Activated T-helper 1 cell treated with anti-CD3 and anti-CD28 coated beads, Interleukin-2, amount 50 U/mL, for 16 hours (primary cell): ENCODE data around the gene NHLRC4.

Experiments used
- DNase-seq, 2 donors: peaks; one replicate each; pipeline ENCODE4 v3.0.0-alpha.2; 2020; ENCODE audit warnings: low read depth in 1 of 2, low spot score in 1 of 2

NHLRC4 gene

DNA sequence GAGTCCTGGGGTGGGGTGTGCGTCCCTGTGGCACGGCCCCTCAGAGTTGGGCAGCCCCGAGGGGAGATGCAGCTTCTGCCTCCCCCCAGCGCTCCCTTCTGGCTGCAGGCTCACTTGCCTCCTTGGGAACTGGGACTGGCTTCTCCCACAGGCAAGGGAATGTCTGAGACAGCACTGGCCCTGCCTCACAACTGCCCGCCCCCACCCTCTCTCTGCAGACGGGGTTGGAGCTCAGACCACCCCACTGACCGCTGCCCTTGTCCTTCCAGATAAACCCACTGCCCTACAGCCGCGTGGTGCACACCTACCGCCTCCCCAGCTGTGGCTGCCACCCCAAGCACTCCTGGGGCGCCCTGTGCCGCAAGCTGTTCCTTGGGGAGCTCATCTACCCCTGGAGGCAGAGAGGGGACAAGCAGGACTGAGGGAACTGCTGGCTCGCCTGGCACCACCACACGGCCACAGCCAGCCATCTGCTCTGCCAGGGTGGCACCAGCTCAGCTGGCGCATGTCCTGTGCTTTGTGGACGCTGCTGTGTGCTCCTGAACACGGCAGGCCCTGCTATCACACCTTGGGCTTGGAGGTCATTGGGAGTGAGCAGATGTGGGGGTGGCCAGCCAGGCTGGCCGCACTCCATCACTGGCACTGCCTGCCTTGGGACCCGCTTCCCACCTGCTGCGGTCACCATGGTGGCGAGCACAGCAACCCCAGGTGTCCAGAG, 16.0 kb downstream of the NHLRC4 start:
- DNase-seq = no peak

DNA sequence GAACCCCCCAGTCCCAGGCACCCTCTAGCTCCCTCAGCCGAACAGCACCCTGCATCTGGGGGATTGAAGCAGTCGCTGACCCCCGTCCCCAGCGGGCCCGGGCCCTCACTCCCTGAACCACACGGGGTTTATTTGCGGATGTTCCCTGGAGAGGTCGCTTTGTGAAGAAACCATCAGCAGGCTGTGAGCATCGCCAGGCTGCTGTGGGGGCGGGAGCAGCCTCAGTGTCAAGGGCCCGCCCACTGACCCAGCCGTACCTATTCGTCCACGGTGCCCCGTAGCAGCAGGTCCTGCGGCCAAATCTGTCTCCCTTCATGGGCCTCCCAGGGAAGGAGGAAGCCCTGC, 16.6 kb downstream of the NHLRC4 start:
- no peak for DNase-seq

DNA sequence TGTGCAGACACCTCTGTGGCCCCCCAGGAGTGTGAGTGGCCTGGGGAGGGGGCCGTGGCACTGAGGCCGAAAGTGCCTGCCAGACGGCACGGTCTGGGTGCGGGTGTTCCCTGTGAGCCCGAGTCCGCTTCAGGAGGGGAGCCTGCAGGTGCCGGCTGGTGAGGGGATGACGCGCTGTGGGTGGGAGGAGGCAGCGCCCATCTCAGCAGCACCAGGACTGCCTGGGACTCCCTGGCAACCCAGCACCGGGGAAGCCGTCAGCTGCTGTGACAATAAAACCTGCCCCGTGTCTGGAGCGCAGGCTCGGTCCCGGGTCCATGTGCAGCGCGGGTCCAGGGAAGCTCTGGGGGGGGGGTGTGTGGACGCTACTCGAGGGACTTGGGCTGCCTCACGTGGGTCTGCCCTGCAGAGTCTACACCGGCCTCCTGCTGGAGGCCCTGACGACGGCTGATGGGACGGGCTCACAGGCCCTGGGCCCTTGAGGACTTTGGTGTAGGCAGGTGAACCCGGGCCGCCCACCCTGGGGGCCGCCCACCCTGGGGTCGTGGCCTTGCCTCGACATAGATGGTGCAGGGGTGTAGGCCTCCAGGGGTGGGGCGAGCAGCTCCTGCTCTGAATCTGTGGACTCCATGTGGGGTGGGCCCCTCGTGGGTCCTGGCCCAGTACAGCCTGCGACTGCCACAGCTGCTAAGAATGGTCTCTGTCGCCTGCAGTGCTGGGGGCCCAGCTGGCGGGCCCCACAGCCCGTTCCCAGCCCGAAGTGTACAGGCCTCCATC, 17.2 kb downstream of the NHLRC4 start:
- DNase-seq = no peak

DNA sequence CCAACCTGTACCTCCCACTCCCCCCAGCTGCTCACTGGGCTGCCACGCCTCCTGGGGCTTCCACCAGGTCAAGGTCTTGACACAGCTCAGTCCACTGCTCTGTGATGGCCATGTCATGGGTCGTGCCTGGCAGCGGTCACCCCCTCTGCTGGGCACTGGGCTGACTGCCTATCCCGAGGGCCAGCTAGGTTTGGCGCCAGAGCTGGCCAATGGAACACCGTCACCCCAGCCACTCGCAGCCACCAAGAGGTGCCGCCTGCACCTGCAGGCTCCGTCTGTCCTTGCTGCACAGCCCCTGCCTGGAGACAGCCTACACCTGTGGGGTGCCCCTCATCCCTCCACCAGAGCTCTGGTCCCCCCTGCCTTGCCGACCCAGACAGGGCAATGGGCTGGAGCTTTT, 18.5 kb downstream of the NHLRC4 start:
- no peak for DNase-seq

DNA sequence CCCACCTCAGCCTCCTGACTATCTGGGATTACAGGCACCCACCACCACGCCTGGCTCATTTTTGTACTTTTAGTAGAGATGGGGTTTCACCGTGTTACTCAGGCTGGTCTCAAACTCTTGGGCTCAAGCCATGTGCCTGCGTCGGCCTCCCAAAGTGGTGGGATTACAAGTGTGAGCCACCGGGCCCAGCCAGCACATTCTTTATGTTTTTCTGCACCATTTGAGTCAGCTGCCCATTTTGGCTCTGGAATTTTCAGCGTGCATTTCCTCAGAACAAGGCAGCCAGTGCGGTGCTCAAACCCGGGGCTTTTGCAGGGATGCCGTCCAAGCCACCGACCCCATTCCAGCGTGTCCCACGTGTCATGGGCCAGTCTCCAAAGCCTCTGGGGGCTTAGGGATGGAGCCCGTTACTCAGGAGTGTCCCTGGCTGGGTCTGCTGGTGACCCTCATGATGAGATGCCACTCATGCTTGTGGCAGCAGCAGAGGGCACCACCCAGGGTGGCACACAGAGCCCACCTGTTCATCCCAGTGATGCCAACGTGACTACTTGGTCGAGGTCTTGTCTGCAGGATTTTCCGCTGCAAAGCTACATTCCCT, 19.3 kb downstream of the NHLRC4 start:
- no peak for DNase-seq

DNA sequence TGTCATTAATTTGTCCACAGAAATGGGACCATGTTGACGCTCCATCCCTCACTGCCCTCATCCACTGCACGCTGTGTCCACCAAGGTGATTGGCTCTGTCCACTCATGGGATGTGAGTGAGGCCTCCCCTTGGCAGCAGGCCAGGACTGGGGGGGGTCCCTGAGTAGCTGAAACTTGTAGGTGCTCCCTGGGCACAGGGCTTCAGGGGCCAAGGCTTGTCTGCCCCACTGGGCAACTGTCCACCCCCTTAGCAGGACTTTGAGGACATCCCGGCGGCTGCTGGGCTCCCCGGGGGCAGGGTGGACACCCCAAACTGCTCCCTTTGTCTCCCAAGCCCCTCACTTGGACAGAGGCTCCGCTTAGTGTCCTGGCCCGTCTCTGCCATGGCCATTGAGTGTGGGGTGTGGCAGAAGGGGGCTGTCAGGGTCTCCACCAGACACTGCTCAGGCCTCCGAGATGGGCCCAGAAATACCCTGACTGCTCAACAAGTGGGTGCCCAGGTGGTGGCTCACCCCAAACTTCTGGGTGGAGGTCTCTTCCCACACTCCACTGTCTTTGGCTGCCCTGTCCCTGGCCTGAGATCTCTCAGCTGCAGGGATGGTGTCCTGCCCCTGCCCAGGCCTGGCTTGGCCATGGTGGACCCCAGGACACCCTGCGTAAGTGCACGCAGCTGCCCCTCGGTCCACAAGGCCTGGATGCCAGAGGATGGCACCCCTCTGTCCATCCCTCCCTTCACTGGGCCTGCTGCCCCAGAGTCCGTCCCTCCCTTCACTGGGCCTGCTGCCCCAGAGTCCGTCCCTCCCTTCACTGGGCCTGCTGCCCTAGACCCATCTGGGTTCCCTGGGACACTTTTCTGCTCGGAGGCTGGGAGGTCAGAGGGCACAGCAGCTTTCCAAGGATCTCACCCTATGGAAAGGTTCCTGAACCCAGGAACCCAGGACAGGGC, 20.1 kb downstream of the NHLRC4 start:
- DNase-seq = no peak

DNA sequence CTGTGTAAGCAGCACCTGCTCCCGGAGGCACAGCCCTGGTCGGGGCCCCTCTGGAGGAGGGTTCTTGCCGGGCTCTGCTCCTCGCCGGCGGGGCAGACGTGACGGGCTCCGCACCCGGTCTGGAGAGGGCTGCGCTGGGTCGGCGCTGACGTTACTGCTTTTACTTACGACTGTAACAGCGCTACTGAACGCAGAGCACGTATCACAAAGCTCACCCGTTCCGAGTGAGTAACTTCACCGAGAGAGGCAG, 21.8 kb downstream of the NHLRC4 start:
- peak; percentile 36 to 53 for DNase-seq

DNA sequence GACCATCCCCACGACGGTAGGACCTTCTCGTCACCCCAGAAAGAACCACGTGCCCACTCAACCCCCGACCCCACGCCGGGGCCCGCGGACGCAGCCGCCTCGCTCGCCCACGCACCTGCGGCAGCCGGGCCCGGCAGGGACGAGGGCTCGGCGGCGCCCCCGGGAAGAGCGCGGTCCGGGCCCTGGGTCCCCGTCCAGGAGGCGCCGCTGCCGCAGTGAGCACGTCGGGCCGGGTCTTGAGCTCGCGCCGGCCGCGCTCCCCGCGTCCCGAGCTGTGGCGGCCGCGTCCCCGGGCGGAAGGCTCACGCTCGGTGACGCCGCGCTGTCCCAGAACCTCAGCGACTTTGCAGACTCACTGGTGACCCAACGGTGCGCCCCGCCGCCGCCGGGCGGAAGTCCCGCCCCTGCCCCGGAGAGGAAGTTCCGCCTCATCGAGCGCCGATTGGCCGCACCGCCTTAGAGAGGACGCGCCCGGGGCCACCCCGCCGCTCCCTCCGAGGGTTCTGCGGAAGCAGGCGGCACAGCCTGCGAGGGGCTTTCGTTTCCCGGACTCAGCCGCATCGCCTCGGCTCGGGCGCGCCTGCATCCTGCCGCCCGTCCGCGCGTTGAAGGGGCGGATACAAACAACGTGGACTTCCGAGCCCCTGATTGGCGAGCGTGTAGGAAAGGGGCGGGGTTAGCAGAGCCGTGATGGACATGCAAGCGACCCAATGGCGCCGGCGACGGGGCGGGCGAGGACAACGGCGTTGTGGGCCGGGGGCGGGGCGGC, 22.3 kb downstream of the NHLRC4 start:
- peak; percentile 95 to 97 for DNase-seq

DNA sequence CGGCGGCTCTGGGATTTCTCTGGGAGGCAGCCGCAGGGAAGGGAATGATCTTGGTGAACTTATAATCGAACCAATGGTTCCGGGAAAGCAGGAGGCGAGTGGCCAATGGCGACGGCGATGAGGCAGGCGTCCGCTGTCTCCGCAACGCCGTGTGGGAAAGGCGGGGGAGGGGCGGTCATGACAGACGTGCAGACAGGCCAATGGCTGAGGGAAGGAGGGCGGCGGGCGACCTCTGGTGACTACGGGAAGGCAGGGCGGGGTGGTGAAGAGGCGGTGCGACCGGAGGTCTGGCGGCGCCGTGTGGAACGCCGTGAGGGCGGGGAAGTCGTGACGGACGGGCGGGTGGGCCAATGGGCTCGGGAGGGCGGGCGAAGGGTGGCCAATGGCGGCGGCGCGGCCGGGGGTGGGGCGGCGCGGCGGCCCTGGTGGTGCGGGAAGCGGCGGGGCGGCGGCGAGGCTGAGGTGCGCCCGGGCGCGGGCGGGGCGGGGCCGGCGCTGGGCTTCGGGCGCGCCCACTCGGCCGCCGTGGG, 22.9 kb downstream of the NHLRC4 start, which contains the start of gene RAB40C:
Gene RAB40C (plus strand): TSS at position 409 of the 530 bp plus-strand sequence. CDS start 226 bp downstream, outside the sequence.
- peak; percentile 98 to 99 for DNase-seq

DNA sequence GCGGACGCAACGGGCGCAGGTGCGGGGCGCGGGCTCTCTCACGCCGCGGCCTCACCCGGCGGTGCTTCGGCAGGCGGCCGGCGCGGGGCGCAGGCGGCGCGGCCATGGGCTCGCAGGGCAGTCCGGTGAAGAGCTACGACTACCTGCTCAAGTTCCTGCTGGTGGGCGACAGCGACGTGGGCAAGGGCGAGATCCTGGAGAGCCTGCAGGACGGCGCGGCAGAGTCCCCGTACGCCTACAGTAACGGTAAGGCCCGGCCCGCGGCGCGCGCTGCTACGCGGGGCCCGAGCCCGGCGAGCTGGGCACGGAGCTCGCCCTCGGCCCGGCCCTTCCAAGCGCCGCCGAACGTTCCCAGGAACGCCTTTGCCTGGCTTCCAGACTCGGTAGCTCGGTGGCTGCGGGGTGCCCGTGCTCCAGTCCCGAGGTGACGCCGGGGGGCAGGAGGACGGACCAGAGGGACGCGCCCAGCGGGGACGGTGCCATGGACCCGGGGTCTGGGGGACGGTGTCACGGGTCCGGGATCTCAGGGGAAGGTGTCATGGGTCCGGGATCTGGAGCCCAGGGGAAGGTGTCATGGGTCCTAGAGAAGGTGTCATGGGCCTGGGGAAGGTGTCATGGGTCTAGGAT, 23.5 kb downstream of the NHLRC4 start:
- DNase-seq = no peak

DNA sequence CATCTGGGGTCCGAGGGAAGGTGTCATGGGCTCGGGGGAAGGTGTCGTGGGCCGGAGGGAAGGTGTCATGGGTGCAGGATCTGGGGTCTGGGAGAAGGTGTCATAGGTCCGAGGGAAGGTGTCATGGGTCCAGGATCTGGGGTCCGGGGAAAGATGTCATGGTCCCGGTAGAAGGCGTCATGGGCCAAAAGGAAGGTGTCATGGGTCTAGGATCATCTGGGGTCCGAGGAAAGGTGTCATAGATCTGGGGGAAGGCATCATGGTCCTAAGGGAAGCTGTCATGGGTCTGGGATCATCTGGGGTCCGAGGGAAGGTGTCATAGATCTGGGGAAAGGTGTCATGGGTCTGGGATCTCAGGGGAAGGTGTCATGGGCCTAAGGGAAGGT, 24.0 kb downstream of the NHLRC4 start:
- DNase-seq = no peak

DNA sequence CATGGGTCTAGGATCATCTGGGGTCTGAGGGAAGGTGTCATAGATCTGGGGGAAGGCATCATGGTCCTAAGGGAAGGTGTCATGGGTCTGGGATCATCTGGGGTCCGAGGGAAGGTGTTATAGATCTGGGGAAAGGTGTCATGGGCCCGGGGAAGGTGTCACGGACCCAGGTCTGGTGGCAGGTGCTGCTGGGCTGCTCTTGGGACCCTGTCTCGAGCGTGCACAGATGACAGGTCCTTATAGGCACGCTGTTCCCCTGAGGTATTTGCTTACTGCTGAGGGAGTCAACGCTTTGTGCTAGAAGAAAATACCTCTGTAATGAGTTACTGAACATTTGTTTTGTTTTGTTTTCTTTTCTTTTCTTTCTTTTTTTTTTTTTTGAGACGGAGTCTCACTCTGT, 24.4 kb downstream of the NHLRC4 start:
- DNase-seq = no peak

DNA sequence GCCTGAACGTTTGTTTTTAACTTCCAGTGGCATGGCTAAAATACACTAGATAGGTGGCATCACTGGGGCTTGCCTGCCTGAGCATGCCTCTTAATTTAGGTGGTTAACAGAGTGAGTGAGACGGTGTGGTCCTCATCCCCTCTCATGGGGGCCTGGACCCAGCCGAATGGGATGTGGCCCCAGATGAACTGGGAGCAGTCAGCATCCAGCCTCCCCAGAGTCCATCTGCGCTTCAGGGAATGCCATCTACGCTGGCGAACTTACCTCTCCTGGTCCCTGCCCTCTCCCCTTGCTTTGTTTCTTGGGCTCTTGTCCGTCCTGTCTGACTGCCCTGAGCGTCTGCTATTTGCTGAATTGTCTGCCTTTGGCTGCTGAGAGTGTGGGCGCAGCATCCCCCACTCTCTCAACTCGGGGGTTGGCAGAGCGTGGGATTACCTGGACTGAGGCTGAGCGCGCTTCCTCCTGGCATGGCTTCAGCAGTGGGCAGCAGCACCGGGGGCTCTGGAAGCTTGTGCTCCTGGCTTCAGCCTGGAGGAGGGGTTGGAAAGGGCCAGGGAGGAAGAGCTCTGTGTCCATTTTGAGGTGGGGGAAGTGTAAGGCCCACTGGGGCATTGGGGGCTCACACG, 25.2 kb downstream of the NHLRC4 start:
- DNase-seq = no peak

DNA sequence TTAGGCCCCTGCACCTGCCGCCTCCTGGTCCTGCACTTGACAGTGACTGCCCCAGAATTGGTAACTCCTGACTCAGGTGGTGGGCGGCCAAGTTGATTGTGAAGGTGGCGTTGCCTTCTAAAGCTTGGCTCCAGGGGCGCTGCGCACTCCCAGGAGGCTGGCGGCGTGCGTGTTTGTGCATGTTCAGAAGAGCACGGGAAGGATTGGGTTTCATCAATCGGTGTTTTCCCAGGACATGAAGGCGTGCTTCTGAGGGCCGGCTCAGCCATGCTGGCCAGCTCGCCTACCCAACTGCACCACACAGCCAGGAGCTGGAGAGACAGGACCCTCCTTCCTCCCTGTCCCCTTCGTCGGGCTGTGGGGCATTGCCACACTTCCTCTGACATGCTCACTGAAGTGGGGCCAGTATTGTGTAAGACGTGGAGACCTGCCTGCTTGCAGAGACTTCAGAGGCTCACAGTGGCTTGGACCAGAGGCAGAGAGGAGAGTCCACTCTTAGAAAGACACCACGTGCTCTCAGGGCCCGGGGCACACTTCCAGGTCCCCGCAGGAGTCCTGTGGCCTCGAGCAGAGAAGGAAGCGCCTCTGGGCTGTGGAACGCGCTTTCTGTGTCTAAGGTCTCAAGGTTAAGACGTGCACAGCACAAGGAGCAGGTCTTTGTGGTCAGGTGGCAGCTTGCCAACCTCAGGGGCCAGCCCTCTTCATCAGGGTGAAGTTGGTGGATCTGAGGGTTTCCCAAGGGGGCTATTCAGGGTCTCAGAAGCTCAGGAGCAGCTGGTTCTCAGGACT, 25.9 kb downstream of the NHLRC4 start:
- no peak for DNase-seq

DNA sequence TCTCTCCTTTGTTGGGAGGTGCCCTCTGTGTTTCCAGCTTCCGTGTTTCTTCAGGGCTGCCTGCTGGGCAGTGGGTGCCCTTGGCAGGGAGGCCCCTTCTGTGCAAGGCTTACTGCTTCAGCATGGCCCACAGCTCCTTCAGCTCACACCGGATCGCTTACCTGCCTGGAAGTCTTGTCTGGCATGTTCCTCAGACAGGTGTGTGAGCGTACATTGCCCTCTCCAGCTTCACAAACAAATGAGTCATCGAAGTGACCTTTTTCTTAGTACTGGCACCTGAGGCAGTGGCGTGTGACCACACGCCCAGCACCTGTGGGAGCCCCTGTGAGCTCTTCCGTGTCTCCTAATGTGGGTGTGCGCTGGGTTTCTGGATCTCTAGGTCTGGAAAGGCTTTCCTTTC, 26.6 kb downstream of the NHLRC4 start:
- no peak for DNase-seq

DNA sequence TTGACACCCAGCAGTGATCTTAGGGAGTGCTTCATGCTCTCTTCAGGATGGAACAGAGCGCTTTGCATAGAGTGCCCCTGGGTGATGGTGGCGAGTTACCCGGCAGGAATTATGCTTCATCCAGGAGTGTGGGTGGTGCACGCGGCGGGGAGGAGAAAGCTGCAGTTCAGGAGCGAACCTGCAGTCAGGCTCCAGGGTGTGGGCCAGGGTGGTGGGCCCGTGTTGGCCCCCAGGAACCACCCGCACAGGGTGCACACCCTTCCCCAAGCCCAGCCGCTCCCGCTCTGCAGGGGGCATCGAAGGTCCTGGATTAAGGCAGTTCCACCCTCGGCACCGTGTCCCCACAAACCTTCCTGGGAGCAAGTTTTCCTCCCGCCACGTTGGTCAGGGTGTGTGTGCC, 27.0 kb downstream of the NHLRC4 start:
- DNase-seq = no peak

DNA sequence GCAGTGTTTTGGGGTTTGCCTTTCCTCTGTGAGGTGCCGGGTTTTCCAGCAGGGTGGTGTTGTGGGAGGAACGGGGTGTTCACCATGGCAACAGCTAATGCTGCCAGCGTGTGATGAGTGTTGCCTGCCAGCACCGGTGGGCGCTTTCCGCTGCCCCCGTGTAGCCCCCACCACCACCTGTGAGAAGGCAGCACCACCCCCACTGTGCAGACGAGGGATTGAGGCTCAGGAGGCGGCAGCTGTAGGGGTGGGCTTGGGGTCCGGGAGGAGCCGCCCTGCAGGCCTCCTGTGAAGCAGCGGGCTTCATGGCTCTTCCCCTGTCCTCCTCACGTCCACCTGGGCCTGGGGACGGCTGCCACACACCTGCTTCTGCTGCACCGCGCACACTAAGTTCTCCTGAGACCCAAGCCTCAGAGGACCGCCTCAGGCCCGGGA, 28.3 kb downstream of the NHLRC4 start:
- no peak for DNase-seq

DNA sequence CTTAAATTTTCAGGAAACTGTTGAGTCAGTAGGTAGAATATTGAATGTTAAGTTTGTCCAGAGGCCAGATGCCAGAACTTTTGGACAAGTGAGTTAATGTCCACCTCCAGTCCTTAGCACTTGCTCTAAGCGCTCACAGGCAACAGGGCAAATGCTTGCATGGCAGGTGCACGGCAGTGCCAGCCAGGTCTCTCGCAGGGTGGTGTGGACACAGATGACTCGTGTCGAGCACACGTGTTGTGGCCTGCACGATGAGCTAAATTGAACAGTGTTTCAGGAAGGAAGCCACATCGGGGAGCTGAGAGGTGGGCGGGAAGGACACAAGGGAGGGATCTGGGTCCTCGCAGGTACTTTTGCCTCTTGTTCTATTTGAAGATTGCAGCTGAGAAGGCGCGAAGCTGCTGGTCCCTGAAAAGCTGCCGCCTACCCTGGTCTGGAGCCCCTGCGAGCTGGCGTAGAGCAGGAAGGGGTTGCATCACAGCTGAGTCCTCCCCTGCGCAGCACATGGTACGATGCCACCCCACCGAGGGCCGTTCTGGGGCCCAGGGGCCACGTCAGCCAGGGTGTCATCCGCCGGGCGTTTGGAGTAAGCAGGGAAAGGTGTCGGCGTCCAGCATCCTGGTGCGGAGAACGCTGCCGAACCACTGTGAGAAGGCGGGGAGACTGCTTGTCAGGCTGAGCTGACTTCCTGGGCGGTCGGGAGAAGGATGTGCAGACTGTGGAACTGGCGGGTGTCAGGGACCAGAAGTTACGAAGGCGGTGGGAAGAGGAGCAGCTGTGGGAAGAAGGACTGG, 29.3 kb downstream of the NHLRC4 start:
- DNase-seq = no peak
